Fibroblast of villous mesenchyme (primary cell): ENCODE data around the gene TMC2. TPM values are rescaled to one million over a fixed set of nuclear protein-coding genes. Genes with fewer than 3 reads are reported as not detected.

Experiments
- DNase-seq: peaks from one replicate; pipeline ENCODE4 v3.0.0-alpha.2; 2010; ENCODE audit warnings: low read depth
- H3K4me3 ChIP-seq: 2 replicates; pipeline ENCODE4 v1.5.1; 2011; ENCODE audit warnings: low read depth, mild to moderate bottlenecking, low read length
- CTCF ChIP-seq: IDR thresholded peaks from 2 replicates; pipeline ENCODE4 v1.5.1; 2012; ENCODE audit warnings: low read depth, mild to moderate bottlenecking, low read length; ENCODE audit not compliant: insufficient read depth
- total RNA-seq: library from RNA; depleted of rRNA; stranded (reverse); fragments of >200 nt; gene quantifications from 2 replicates; pipeline ENCODE4 v1.2.3, GENCODE V29; 2012

Gene TMC2
- total RNA-seq, 1 donor = not detected

- TF ChIP-seq CTCF = no peak
- no peak overlapping the region for H3K4me3 ChIP-seq
- DNase-seq = no peak
Measured at GRCh38 chr20:2643708-2644107, 107.3 kb downstream of the TMC2 start.

- H3K4me3 ChIP-seq = peak within 1 kb of the TSS; percentile 86
- peak; percentile 92 for DNase-seq
- TF ChIP-seq CTCF = no peak
Measured at GRCh38 chr20:2651772-2652723, 115.7 kb downstream of the TMC2 start, which contains the start of gene NOP56. Gene NOP56 (plus strand): TSS chr20:2652632. CDS start chr20:2652661, 29 bp downstream.

- peak overlapping the region; percentile 86 for H3K4me3 ChIP-seq
- peak; percentile 29 for DNase-seq
- no peak for TF ChIP-seq CTCF
Measured at GRCh38 chr20:2652724-2653555, 116.6 kb downstream of the TMC2 start.

GRCh38 chr20:2653556-2654383 lies 117.4 kb downstream of the TMC2 start:
- no peak for TF ChIP-seq CTCF
- no peak for DNase-seq
- H3K4me3 ChIP-seq = peak overlapping the region; percentile 86

- H3K4me3 ChIP-seq = peak overlapping the region; percentile 86
- TF ChIP-seq CTCF = no peak
- no peak for DNase-seq
Measured at GRCh38 chr20:2654384-2654822, 118.0 kb downstream of the TMC2 start.

- DNase-seq = no peak
- no peak overlapping the region for H3K4me3 ChIP-seq
- TF ChIP-seq CTCF = no peak
Measured at GRCh38 chr20:2654831-2655230, 118.5 kb downstream of the TMC2 start.
